GM18909 (cell line): ENCODE measurements around the gene MYO16.
"Not testable (repeated sequence)": the region's sequence is repeated elsewhere in the genome, so short reads cannot be mapped to it uniquely, and the experiment has no call there.

ENCODE experiments used
- ATAC-seq: cut with Tn5 transposase; IDR thresholded peaks from one replicate; pipeline ENCODE4 v1.9.1; 2021; ENCODE audit warnings: mild to moderate bottlenecking; ENCODE audit not compliant: unreplicated experiment, poor library complexity

The MYO16 gene

DNA sequence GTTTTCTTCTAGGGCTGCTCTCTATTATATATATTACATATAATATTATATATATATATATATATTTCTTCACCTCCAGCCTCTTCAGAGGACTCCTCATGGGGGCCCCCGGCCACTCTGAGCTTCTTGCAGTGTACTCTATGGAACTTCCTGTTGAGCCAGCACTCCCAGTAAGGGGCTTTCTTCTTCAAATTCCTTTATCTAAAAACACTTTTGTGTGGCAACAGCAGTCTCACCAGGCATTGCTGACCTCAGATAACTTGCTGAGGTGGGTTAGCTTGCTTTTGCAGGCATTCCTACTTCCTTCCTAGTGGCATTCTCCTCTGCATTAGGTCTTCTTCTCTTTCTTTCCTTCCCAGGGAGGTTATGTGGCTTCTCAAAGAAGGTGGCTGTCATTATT lies 381.5 kb downstream of the MYO16 start:
- no peak for ATAC-seq

DNA sequence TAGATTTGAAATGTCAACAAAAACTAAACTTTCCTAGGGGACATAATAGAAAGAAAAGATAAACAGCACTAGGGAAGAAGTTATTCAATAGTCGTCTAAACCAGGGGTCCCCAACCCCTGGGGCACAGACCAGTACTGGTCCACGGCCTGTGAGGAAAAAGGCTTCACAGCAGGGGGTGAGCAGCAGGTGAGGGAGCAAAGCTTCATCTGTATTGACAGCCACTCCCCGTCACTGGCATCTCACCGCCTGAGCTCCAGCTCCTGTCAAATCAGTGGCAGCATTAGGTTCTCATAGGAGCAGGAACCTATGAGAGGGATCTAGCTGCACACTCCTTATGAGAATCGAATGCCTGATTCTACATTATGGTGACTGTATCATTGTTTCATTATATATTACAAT lies 382.7 kb downstream of the MYO16 start:
- no peak for ATAC-seq

DNA sequence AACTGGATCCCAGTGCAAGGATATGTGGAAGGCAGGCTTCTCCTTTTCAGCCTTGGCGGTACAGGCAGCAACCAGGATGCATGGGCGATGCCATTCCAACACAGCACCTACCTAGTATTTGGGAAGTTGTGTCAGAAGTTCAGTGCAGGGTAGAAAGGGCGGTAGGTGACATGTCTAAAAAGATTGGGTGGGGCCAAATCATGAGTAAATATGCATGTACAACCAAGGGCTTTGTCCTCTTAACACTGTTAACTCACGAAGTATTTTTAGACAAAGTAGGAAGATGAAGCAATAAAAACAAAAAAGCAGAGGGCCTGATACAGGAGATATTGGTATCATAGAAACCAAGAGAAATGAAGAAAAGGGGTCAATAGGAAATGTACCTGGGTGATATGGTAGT lies 392.1 kb downstream of the MYO16 start:
- ATAC-seq = no peak

DNA sequence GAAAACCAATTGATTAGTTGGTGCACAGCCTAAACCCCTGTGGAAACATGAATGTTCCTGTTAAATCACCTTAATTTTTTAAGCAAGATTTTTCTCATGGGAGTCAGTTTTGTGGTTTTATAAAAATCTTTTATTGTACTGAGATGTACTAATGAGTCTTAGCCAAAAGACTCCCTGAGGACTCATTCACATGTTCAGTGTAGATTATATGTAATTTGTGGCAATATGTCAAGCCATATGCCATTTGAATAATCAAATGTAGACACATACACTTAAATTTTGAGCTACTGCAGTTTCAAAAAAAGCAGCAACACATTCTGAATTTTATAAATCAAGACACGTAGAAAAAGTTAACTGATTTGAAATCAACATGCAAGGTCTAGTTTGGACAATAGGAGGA lies 395.2 kb downstream of the MYO16 start:
- no peak for ATAC-seq

DNA sequence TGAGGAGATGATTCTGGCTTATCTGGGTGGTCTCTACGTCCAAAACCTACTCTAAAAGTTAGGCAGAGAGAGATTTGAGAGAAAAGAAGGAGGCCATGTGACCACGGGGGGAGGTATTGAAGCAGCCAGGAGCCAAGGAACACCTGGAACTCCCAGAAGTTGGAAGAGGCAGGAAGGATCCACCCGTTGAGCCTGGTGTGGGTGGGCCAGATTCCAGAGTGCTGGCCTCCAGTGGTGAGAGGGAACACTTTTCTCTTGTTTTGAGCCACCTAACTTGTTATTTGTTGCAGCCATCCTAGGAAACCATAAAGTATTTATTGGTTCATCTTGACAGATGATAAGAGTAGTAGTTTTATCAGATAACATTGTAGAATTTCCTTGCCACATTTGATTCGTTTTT lies 396.9 kb downstream of the MYO16 start:
- no peak for ATAC-seq

DNA sequence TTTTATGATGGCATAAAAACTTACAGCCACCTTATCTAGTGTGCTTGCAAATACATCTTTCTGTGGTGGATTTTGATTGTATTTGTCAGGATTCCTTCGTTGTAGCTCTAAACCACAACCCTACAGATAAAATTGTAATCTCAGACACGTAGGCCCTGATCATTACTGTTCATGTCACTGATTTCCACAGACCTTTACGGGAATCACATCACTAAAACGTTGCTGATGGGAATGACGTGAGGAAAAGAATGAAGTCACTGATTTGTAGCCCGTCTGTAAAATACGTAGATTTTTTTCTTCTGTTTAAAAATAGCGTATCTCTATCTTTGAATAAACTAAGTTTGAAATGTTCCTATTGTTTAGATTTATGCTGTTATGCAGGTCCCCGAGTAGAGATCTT lies 399.2 kb downstream of the MYO16 start:
- no peak for ATAC-seq

DNA sequence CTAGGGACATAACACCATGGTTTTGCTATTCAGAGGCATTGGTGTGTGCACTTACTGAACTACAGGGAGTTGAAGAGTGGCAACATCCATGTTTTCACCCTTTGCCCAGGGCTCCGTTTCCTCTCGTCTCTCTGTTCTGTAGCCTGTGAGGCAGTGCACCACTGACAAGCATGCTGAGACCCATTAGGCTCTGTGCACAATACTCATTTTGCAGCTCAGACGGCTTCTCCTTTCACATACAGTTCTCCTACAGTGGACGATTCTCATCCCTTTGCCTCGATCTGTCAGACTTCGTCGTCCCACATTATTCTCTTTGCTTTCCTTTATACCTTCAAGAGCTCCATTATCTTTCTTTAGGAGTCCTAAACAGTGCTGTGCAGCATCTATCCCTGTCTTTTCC lies 403.7 kb downstream of the MYO16 start:
- ATAC-seq = no peak

DNA sequence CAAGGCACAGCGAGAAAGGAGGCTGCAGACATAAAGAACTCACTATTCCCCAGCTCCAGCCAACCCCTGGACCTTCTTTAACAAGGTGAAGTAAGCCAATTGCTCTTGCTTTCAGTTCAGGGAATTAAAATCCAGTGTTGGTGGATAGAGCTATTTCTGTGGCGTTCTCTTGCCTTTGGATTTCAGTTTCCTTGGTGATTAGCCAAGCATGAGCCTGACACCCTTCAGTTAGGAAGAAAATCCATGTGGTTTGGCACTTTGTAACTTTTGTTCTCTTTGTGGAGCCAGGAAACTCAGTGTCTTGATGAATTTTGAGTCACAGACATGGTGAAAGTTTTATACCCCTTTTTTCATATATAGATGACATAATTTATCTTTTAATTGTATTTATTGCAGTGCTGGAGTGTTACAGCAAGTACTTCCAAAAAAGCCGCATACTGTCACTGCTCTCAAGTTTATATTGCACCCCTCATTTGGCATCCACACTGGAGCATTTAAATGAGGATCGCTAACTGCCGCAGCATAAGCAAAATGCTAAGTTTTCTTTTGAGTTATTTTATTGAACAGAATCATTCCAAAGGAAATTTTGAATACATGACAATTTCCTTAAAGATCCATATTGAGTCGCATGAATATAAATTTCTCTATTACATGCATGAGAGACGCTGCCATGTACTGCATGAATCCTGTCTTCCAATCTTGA lies 406.8 kb downstream of the MYO16 start:
- ATAC-seq = no peak

DNA sequence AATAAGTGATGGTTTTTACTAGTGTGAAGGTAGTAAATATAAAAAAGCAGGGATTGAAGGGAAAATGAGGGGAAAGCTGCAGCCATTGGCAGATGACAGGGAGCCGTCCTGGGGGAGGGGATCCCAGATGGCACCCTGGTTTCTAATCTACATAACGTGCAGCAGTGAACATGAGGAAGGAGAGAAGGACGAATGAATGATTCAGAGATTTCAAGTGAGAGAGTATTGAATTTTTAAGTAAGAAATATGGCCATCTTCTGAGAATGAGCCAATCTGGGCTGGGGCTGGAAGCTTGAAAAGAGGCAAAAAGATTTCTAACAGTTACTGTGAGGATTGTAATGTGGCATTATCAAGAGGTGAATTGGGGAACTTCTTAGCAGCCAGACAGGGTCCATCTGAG lies 414.2 kb downstream of the MYO16 start:
- no peak for ATAC-seq

DNA sequence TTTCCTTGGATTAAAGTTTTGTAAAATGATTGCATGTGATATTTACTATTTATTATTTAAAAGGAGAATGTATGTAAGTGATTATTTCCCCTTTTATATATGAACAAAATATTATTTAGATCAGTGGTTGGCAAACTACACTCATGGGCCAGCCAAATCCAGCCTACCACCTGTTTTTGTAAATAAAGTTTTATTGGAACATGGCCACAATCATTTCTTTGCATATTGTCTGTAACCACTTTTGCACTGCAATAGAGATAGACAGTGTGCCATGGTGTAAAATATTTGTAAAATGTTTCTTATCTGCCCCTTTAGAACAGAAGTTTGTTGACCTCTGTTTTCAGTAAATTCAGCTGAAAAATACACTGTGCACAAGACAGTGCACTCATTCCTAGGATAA lies 426.4 kb downstream of the MYO16 start:
- no peak for ATAC-seq

DNA sequence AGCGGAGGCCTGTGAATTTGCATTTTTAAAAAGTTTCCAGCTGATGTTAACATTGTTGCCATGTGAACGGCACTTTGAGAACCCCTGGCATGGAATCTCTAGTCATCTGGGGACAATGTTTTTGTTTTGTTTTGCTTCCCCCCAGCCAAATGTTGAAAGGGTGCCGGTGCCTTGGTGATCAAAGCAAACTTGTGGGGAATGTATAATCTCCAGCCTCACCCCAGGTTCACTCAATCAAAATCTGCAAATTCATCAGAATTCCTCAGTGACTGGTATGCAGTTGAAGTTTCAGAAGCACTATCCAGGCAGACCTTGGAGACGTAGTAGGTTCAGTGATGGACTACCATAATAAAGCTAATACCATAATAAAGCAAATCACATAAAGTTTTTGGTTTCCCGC lies 428.7 kb downstream of the MYO16 start:
- no peak for ATAC-seq

DNA sequence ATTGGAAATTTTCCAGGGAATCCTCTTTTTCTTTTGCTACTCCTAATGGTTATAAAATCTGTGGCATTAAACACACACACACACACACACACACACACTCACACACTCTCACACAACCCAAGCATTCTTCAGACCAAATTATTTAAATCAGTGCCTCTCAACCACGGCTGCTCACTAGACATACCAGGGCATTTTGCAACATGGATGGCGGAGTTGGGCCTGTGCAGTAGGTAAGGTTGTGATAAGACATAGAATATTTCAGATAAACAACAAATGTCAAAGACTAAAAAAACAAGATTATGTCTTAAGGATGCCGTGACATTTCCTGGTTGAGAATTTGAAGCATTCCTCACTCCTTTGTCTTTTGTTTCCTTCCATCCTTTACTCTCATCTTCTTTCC lies 443.1 kb downstream of the MYO16 start:
- no peak for ATAC-seq

DNA sequence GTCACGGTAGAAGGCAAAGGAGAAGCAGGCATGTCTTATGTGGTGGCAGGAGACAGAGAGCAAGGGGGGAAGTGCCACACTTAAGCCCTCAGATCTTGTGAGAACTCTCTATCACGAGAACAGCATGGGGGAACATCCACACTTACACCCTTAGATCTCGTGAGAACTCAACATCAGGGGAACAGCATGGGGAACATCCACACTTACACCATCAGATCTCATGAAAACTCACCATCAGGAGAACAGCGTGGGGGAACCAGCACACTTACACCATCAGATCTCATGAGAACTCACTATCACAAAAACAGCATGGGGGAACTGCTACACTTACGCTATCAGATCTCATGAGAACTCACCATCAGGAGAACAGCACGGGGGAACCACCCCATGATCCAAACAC lies 445.0 kb downstream of the MYO16 start:
- no peak for ATAC-seq

DNA sequence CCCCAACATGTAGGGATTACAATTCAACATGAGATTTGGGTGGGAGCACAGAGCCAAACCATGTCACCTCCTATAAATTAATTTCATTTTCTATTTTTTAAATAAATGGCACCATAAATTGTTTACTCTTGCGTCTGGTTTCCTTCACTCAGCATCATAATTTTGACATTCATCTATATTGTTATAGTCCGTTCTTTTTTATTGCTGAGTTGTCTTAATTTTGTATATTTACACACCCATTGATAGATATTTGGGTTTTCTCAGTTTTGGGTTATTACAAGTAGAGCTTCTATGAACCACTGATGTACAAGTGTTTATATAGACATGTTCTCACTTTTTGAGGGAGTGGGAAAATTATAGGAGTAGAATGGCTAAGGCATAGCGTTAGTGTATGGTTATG lies 445.4 kb downstream of the MYO16 start:
- no peak for ATAC-seq

DNA sequence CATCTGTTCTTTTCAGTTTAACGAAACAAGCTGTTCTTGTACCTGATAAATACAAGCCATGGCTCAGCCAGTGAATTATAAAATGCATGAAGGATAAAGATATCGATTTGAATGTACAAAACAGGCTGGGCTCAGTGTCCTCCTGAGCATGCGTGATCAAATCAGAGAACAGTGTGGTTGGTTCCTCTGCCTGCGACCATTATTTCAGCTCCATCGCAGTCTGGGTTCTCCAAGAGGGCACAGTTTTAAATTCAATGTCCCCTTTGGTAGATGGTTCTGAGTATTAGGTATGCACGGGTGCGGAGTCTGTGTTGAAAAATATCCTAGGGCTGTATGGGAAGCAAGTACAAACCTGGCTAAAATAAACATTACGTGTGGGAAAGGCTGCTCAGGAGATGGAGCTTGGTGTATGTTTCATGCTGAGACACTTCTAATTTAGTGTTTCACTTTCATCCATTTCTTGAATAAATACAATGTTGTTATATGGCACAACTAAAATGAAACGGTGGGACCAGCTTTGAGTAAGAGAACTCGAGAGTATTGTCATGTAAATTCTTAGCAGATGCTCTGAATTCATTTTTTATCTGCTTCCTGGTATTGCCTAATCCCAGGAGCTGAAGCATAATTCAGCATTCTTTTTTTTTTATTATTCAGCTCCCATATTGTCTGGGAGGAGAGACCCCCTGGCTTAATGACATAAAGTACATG lies 458.7 kb downstream of the MYO16 start:
- ATAC-seq = no peak

DNA sequence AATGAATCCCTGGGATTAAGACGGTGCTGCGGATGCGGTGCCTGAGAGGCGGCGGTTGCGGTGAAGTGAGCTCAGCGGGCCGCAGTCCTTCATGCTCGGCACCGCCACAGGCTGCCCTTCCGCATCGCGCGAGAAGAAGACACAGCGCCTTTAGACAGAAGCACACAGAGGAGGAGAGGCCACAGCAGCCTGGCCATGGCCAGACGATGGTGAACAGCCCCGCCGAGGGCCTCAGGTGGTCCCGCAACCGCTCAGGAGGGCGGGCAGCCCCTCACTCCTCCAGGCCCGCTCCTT lies 459.2 kb downstream of the MYO16 start:
- no peak for ATAC-seq

DNA sequence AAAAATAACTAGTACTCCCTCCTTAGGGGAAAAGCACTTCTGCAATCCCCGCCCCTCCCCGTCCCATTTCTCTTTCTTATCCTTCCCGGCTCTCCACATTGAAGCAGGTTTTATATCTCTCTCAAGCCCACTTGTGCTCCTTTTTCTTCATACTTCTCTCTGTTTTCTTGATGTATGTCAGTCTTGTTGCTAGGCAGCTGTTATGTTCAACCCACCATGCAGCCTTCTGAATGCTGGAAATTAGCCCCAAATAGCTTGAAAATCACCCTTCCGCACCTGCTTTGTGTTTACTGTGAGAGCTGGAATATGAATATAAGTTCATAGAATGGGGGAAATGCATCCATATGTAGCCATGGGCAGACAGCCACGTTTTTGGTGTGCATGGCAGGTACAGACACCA lies 461.4 kb downstream of the MYO16 start:
- ATAC-seq = no peak

DNA sequence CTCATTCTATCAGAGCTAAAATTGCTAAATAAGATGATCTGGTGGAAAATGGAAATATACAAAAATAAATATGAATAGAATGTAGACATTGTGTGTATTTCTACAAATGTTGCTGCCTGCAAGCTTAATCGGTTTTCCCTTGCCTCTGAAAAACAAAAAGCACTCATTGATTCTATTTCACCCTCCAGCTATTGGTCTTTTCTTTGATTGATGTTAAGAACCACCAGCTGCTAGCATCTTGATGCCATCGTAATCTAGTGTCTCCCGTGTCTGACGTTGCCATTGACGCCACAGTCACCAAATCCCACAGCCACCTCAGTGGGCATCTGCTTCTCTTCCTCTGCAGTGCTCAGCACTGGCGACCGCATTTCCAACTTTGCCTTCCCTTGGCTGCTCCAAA lies 461.8 kb downstream of the MYO16 start:
- ATAC-seq = no peak

DNA sequence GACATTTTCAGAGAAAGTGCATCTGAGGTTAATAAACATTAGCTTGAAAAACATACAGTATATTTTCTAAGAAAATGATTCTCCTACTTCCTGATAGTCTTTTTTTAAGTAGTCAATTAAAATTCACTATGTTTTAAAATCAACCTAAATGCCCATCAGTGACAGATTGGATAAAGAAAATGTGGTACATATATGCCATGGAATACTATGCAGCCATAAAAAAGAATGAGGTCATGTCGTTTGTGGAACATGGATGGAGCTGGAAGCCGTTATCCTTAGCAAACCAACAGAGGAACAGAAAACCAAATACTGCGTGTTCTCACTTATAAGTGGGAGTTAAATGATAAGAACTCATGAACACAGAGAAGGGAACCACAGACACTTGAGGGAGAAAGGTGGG lies 462.8 kb downstream of the MYO16 start:
- not testable (repeated sequence) for ATAC-seq

DNA sequence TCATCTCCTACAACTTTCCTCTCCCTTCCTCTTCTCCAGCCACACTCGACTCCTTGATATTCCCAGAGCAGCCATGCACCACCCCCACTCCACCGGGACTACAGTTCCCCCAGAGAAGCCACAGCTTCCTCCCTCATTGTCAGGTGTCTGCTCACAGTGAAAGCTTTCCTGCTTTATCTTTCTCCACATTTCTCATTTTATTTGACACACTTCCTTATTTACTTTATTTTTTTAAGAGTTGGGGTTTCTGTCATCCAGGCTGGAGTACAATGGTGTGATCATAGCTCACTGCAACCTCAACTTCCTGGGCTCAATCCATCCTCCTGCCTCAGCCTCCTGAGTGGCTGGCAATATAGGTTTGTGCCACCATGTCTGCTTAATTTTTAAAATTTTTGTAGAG lies 464.6 kb downstream of the MYO16 start:
- ATAC-seq = no peak

DNA sequence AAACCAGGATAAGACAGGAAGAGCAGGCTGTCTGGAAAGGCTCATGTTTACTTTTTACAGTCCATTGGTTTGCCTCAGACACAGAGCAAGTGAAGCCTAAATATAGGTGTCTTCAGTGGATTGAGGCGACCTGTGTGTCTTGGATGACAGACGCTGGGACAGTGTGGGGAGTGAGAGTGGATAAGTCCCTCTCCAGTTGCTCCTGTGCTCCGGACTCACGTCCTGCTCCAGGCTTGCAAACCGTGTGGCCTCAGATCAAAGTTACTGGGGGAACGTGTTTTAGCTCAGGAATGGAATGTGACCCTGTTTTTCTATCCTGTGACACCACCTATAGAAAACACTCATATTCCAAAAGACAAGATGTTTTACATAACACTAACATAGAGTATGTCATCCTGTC lies 465.7 kb downstream of the MYO16 start:
- ATAC-seq = no peak

DNA sequence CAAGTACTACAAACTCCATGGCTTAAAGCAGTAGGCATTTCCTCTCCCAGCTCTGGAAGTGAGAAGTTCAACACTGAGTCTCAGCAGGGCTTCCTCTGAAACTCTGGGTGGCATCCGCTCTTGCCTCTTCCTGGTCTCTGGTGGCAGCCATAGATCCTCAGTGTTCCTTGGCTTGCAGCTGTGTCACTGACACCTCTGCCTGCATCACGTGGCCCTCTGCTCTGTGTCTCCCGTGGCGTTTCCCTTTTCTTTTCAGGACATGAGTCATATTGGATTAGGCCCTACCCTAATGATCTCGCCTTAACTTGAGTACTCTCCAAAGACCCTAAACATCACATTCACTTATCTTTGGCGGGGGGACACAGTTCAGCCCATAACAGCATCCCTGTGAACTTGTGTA lies 466.7 kb downstream of the MYO16 start:
- no peak for ATAC-seq
